Activated CD4-positive, alpha-beta T cell treated with anti-CD3 and anti-CD28 coated beads for 36 hours (primary cell): ENCODE measurements around the gene MAN2A1. TPM values are rescaled to one million over a fixed set of nuclear protein-coding genes. Genes with fewer than 3 reads are reported as not detected.
A peak's percentile ranks its signal among the peaks of the same experiment; 100 is the strongest.

Source experiments
- ATAC-seq: fragments of 200-7000 bp; cut with Tn5 transposase; one replicate; pipeline ENCODE4 v1.10.0; 2021; ENCODE audit warnings: mild to moderate bottlenecking, moderate library complexity
- CTCF ChIA-PET: fragments of 350-600 bp; sonication (Branson Sonifier 250); formaldehyde crosslinking; loops from one replicate; lab custom pipeline; 2021; ENCODE audit warnings: antibody characterized with exemption; lab: Charles Lee
- POLR2A ChIA-PET: fragments of 350-600 bp; sonication (Branson Sonifier 250); formaldehyde crosslinking; loops from one replicate; lab custom pipeline; 2021; ENCODE audit warnings: antibody characterized with exemption, inconsistent platforms; lab: Charles Lee
- DNase-seq: peaks from one replicate; pipeline ENCODE4 v3.0.0-alpha.2; 2020
- H3K27ac Mint-ChIP-seq: one replicate; pipeline ENCODE4 v1.8.0; 2021; ENCODE audit warnings: mixed read lengths
- H3K27me3 Mint-ChIP-seq: one replicate; pipeline ENCODE4 v1.8.0; 2021; ENCODE audit warnings: mixed read lengths
- H3K36me3 Mint-ChIP-seq: one replicate; pipeline ENCODE4 v1.8.0; 2021; ENCODE audit warnings: low read depth, mixed read lengths
- H3K4me1 Mint-ChIP-seq: one replicate; pipeline ENCODE4 v1.8.0; 2021; ENCODE audit warnings: mixed read lengths
- H3K4me3 Mint-ChIP-seq: one replicate; pipeline ENCODE4 v1.8.0; 2021; ENCODE audit warnings: mild to moderate bottlenecking, moderate library complexity, mixed read lengths
- H3K9me3 Mint-ChIP-seq: one replicate; pipeline ENCODE4 v1.8.0; 2021; ENCODE audit warnings: low read depth, mixed read lengths
- intact Hi-C, 2 experiments: fragments of 100-400 bp; cut with DNase I in 1 of 2; cut with micrococcal nuclease in 1 of 2; formaldehyde crosslinking; loops; one replicate each; pipeline versions ENCODE4 v1.14.2 to v1.15.1; 2022 to 2024; cut with DNase I, micrococcal nuclease
- total RNA-seq, 2 experiments: library from RNA; stranded (reverse); gene quantifications; one replicate each; pipeline ENCODE4 v1.2.3, GENCODE V29; 2021

Gene MAN2A1
- total RNA-seq, 2 experiments from 2014 or later: 33.4 to 33.6 TPM

GRCh38 chr5:109655841-109656240, 33.9 kb upstream of the MAN2A1 start:
- Mint-ChIP-seq H3K9me3 (no peaks in the 10 kb centered on the region), H3K27ac (peak overlapping the region; percentile 47), H3K36me3 (no peaks in the 10 kb centered on the region), H3K27me3 (peaks cover 18% of the 10 kb centered on the region), H3K4me1 (peaks cover 32% of the 10 kb centered on the region), H3K4me3 (no peak overlapping the region)
- DNase-seq: no peak
- ATAC-seq: no peak
- ChIA-PET POLR2A (interaction anchor here (0.7 kb wide), 1 partner anchor 40 kb away, joined by 3 read pairs; no protein-coding TSS in a partner anchor), CTCF (no interaction called here)
- intact Hi-C loops: loop anchor here in 1 of 2 experiments (1.0 kb wide), 1 partner anchor 431 kb away; no protein-coding TSS in a partner anchor

- DNase-seq: peak; percentile 70
- ATAC-seq: peak; percentile 72
- intact Hi-C loops: no loop called here
- Mint-ChIP-seq H3K36me3 (no peaks in the 10 kb centered on the region), H3K27me3 (peaks cover 18% of the 10 kb centered on the region), H3K4me3 (no peak overlapping the region), H3K9me3 (no peaks in the 10 kb centered on the region), H3K27ac (peak overlapping the region; percentile 16), H3K4me1 (peaks cover 32% of the 10 kb centered on the region)
- ChIA-PET POLR2A (interaction anchor here (0.7 kb wide), 1 partner anchor 1082 kb away, joined by 3 read pairs; the partner anchor contains the start of gene SLC25A46), CTCF (no interaction called here)
Observed at GRCh38 chr5:109656829-109657228, 32.9 kb upstream of the MAN2A1 start.

GRCh38 chr5:109659901-109660300, 29.8 kb upstream of the MAN2A1 start:
- Mint-ChIP-seq H3K36me3 (no peaks in the 10 kb centered on the region), H3K9me3 (no peaks in the 10 kb centered on the region), H3K4me3 (no peak overlapping the region), H3K27me3 (peaks cover 13% of the 10 kb centered on the region), H3K27ac (no peak overlapping the region), H3K4me1 (peaks cover 24% of the 10 kb centered on the region)
- intact Hi-C loops: no loop called here
- ChIA-PET CTCF (no interaction called here), POLR2A (interaction anchor here (1.5 kb wide), 1 partner anchor 29 kb away, joined by 5 read pairs; no protein-coding TSS in a partner anchor)
- DNase-seq (no peak), ATAC-seq (no peak)

- H3K9me3 Mint-ChIP-seq: no peaks in the 10 kb centered on the region
- no peaks in the 10 kb centered on the region for H3K36me3 Mint-ChIP-seq
- no peak for DNase-seq
- no peak overlapping the region for H3K27ac Mint-ChIP-seq
- POLR2A ChIA-PET: interaction anchor here (1.5 kb wide), 1 partner anchor 29 kb away, joined by 5 read pairs; no protein-coding TSS in a partner anchor
- CTCF ChIA-PET: no interaction called here
- H3K4me3 Mint-ChIP-seq: no peak overlapping the region
- intact Hi-C loops: no loop called here
- ATAC-seq: no peak
- peaks cover 22% of the 10 kb centered on the region for H3K4me1 Mint-ChIP-seq
- peaks cover 13% of the 10 kb centered on the region for H3K27me3 Mint-ChIP-seq
Observed at GRCh38 chr5:109660301-109660700, 29.4 kb upstream of the MAN2A1 start.

GRCh38 chr5:109668237-109668636, 21.5 kb upstream of the MAN2A1 start:
- Mint-ChIP-seq H3K36me3 (no peaks in the 10 kb centered on the region), H3K27me3 (peaks cover 9% of the 10 kb centered on the region), H3K4me3 (no peak overlapping the region), H3K9me3 (no peaks in the 10 kb centered on the region), H3K27ac (no peak overlapping the region), H3K4me1 (no peaks in the 10 kb centered on the region)
- intact Hi-C loops: no loop called here
- ATAC-seq: no peak
- DNase-seq: no peak
- POLR2A ChIA-PET: no interaction called here
- CTCF ChIA-PET: no interaction called here

GRCh38 chr5:109668668-109669422, 20.9 kb upstream of the MAN2A1 start:
- Mint-ChIP-seq H3K36me3 (no peaks in the 10 kb centered on the region), H3K4me3 (no peak overlapping the region), H3K27ac (no peak overlapping the region), H3K9me3 (no peaks in the 10 kb centered on the region), H3K4me1 (no peaks in the 10 kb centered on the region), H3K27me3 (peaks cover 10% of the 10 kb centered on the region)
- ATAC-seq (no peak), DNase-seq (no peak)
- CTCF ChIA-PET: no interaction called here
- intact Hi-C loops: no loop called here
- POLR2A ChIA-PET: no interaction called here

GRCh38 chr5:109669991-109670706, 19.6 kb upstream of the MAN2A1 start:
- CTCF ChIA-PET: no interaction called here
- no peak for DNase-seq
- H3K9me3 Mint-ChIP-seq: no peaks in the 10 kb centered on the region

GRCh38 chr5:109671136-109671535, 18.6 kb upstream of the MAN2A1 start:
- H3K27me3 Mint-ChIP-seq: peaks cover 13% of the 10 kb centered on the region
- no peaks in the 10 kb centered on the region for H3K9me3 Mint-ChIP-seq
- POLR2A ChIA-PET: no interaction called here
- intact Hi-C loops: no loop called here
- CTCF ChIA-PET: interaction anchor here (0.6 kb wide), 1 partner anchor 261 kb away, joined by 3 read pairs; the partner anchor contains the start of gene PJA2
- DNase-seq (no peak), ATAC-seq (no peak)
- no peak overlapping the region for H3K27ac Mint-ChIP-seq
- H3K36me3 Mint-ChIP-seq: no peaks in the 10 kb centered on the region
- H3K4me3 Mint-ChIP-seq: no peak overlapping the region
- H3K4me1 Mint-ChIP-seq: no peaks in the 10 kb centered on the region

More at GRCh38 chr5:109669991-109670706, 19.6 kb upstream of the MAN2A1 start:
- intact Hi-C loops: no loop called here
- H3K4me1 Mint-ChIP-seq: no peaks in the 10 kb centered on the region
- H3K36me3 Mint-ChIP-seq: no peaks in the 10 kb centered on the region
- H3K27me3 Mint-ChIP-seq: peaks cover 13% of the 10 kb centered on the region
- no peak overlapping the region for H3K4me3 Mint-ChIP-seq
- H3K27ac Mint-ChIP-seq: no peak overlapping the region
- ATAC-seq: no peak
- POLR2A ChIA-PET: no interaction called here

GRCh38 chr5:109674596-109674995, 15.1 kb upstream of the MAN2A1 start:
- Mint-ChIP-seq H3K36me3 (no peaks in the 10 kb centered on the region), H3K27me3 (peaks cover 18% of the 10 kb centered on the region), H3K4me3 (no peak overlapping the region), H3K27ac (no peak overlapping the region), H3K9me3 (no peaks in the 10 kb centered on the region), H3K4me1 (no peaks in the 10 kb centered on the region)
- POLR2A ChIA-PET: no interaction called here
- no peak for DNase-seq
- no peak for ATAC-seq
- intact Hi-C loops: no loop called here
- CTCF ChIA-PET: interaction anchor here (3.5 kb wide), 1 partner anchor 14 kb away, joined by 17 read pairs; the partner anchor contains the start of gene MAN2A1

- POLR2A ChIA-PET: no interaction called here
- CTCF ChIA-PET: interaction anchor here (3.5 kb wide), 1 partner anchor 12 kb away, joined by 17 read pairs; the partner anchor contains the start of gene MAN2A1
- Mint-ChIP-seq H3K27ac (no peak overlapping the region), H3K9me3 (no peaks in the 10 kb centered on the region), H3K36me3 (no peaks in the 10 kb centered on the region), H3K4me3 (no peak overlapping the region), H3K27me3 (peaks cover 16% of the 10 kb centered on the region), H3K4me1 (no peaks in the 10 kb centered on the region)
- DNase-seq (no peak), ATAC-seq (no peak)
- intact Hi-C loops: no loop called here
Observed at GRCh38 chr5:109676920-109677319, 12.8 kb upstream of the MAN2A1 start.

GRCh38 chr5:109678447-109678846, 11.3 kb upstream of the MAN2A1 start:
- Mint-ChIP-seq H3K4me3 (no peak overlapping the region), H3K27ac (no peak overlapping the region), H3K36me3 (no peaks in the 10 kb centered on the region), H3K9me3 (no peaks in the 10 kb centered on the region), H3K27me3 (peaks cover 8% of the 10 kb centered on the region), H3K4me1 (no peaks in the 10 kb centered on the region)
- ChIA-PET POLR2A (no interaction called here), CTCF (interaction anchor here (1.3 kb wide), 1 partner anchor 9 kb away, joined by 3 read pairs; no protein-coding TSS in a partner anchor)
- ATAC-seq: no peak
- no peak for DNase-seq
- intact Hi-C loops: no loop called here
